HL-60 (cell line): ENCODE data around the gene DAAM1.

Source experiments
- CTCF ChIP-seq: IDR thresholded peaks from one replicate; pipeline ENCODE4 v1.5.1; 2011; ENCODE audit warnings: low read length, control low read depth, inconsistent platforms; ENCODE audit not compliant: insufficient read depth
- POLR2AphosphoS5 ChIP-seq: IDR thresholded peaks from 2 replicates; pipeline ENCODE4 v1.6.1; 2012; ENCODE audit warnings: low read depth
- REST ChIP-seq: IDR thresholded peaks from 2 replicates; pipeline ENCODE4 v1.6.1; 2012; ENCODE audit warnings: low read depth; ENCODE audit not compliant: insufficient replicate concordance

GRCh38 chr14:59336098-59336497 lies 147.6 kb downstream of the DAAM1 start:
- TF ChIP-seq CTCF (no peak), POLR2AphosphoS5 (no peak), REST (no peak)
